Measurements from ENCODE around the gene KRTAP10-6.

Gene KRTAP10-6

DNA sequence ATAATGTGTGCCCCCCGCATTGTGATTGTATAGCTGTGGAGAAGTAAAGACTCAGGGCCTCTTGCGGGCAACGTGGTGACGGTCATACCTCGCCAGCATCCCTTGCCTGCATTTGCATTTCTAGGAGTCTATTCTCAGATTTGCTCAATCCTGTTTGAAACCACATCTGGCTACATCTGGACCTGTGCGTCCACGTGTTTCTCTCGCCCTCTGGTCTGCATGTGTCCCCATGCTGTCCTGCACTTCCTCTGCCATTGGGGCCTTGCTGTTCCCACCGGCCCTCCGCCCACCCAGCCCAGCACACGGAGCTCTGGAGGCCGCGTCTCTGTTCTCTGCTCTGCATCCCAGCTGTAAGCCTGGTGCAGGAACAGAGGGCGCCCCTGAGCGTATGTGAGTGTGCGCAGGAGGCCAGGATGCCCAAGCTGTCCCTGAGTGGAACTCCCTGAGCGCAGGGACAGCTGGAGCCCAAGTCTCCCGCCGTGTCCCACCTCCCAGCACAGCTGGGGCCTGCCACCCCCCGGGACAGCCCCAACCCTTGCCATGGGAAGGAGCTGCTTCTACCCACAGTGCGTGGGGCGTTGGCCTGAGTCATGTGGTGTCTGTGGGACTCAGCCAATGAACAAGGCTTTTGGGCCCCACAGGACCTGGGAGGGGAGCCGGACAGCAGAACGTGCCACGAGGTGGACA is 42.6 kb downstream of the KRTAP10-6 start:
- Histone ChIP-seq H3K4me3 (ENCODE audit: insufficient read depth, low read depth, low read length, poor library complexity, severe bottlenecking) (no peak overlapping the region), H3K27me3 (replicated peaks; ENCODE audit: control insufficient read depth, insufficient read depth, low read length, poor library complexity, severe bottlenecking) (no peaks in the 10 kb centered on the region), H3K9me3 (ENCODE audit: control insufficient read depth, low read length) (no peaks in the 10 kb centered on the region), H3K27ac (ENCODE audit: insufficient read depth, low read length, poor library complexity, severe bottlenecking) (no peak overlapping the region), H3K36me3 (ENCODE audit: control insufficient read depth, insufficient read depth, low read length) (no peaks in the 10 kb centered on the region), H3K4me1 (ENCODE audit: control insufficient read depth, insufficient read depth, low read length, poor library complexity, severe bottlenecking) (peaks cover 9% of the 10 kb centered on the region)
- no peak for DNase-seq

DNA sequence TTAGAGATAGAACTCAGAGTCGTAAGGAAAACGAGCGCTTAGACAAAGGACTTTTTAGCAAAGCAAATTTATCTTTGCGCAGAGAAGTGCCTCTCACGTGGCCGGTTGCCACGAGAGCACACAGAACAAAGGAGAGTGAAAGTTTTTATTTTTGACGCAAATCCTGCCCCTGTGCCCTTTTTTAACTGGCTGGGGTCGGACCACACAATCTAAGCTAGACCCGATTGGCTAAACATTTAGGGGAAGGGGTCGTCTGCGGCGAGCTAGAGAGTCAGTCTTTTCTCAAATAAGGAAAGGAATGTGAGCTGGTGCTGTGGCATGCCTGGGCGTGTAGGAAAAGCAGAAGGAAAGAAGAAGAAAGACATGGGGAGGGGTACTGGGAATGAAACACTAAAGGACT is 43.4 kb downstream of the KRTAP10-6 start:
- no peak overlapping the region for H3K4me3 ChIP-seq (ENCODE audit: insufficient read depth, low read depth, low read length, poor library complexity, severe bottlenecking)
- no peak for DNase-seq
- no peaks in the 10 kb centered on the region for H3K27me3 ChIP-seq (replicated peaks; ENCODE audit: control insufficient read depth, insufficient read depth, low read length, poor library complexity, severe bottlenecking)

DNA sequence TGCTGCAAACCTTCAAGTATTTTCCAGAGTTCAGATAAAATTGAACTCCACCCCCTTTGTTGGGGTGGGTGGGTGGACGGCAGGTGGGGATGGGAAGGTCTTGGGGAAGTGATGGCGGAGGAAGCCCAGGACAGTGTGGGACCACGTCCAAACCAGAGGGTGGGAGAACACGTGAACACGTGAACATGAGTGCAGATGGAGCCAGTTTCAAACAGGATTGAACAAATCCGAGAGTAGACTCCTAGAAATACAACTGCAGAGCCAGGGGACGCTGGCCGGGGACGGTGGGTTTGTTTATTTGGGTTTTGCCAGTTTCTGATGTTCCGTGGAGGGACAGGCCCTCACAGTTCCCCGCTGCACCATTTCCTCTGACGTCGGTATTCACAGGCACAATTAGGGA is 43.9 kb downstream of the KRTAP10-6 start:
- no peaks in the 10 kb centered on the region for H3K27me3 ChIP-seq (replicated peaks; ENCODE audit: control insufficient read depth, insufficient read depth, low read length, poor library complexity, severe bottlenecking)
- DNase-seq = no peak
- no peak overlapping the region for H3K27ac ChIP-seq (ENCODE audit: insufficient read depth, low read length, poor library complexity, severe bottlenecking)
- H3K4me1 ChIP-seq (ENCODE audit: control insufficient read depth, insufficient read depth, low read length, poor library complexity, severe bottlenecking) = peaks cover 9% of the 10 kb centered on the region
- H3K4me3 ChIP-seq (ENCODE audit: insufficient read depth, low read depth, low read length, poor library complexity, severe bottlenecking) = no peak overlapping the region
- no peaks in the 10 kb centered on the region for H3K36me3 ChIP-seq (ENCODE audit: control insufficient read depth, insufficient read depth, low read length)
- H3K9me3 ChIP-seq (ENCODE audit: control insufficient read depth, low read length) = no peaks in the 10 kb centered on the region

More for the DNA sequence above, 43.4 kb downstream of the KRTAP10-6 start:
- no peaks in the 10 kb centered on the region for H3K36me3 ChIP-seq (ENCODE audit: control insufficient read depth, insufficient read depth, low read length)
- no peaks in the 10 kb centered on the region for H3K9me3 ChIP-seq (ENCODE audit: control insufficient read depth, low read length)
- no peak overlapping the region for H3K27ac ChIP-seq (ENCODE audit: insufficient read depth, low read length, poor library complexity, severe bottlenecking)
- peaks cover 9% of the 10 kb centered on the region for H3K4me1 ChIP-seq (ENCODE audit: control insufficient read depth, insufficient read depth, low read length, poor library complexity, severe bottlenecking)

DNA sequence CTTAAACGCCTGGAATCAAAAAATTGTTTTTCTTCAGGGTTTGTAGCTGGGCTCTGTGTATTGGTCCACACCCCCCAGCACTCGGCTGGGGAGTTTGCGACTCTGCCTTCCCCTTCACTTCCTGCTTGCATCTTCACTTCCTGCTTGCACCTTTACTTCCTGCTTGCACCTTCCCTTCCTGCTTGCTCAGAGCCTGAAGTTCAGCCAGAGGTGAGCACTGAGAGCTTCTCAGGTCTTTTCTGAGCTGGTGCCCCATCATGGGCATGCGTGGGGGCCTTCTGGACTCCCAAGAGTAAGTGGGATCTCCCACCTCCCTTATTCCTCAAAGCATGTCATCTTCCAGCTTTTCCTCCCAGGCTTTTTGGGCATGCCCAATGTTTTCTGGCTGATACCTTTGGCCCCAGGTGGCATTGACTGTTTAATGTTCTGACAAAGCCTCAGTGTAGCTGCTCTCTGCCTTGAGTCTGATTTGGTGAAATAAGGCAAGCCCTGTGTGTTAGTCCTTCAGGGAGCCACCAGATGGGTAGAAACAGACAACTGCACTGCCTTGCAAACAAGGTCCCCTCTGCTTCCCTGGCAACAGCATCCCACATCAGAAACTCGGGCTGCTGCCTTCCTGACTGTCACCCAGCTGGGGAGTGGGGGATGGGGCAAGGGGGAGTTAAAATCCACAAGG is 44.5 kb downstream of the KRTAP10-6 start:
- peak overlapping the region; percentile 36 for H3K27ac ChIP-seq (ENCODE audit: insufficient read depth, low read length, poor library complexity, severe bottlenecking)
- no peak overlapping the region for H3K4me3 ChIP-seq (ENCODE audit: insufficient read depth, low read depth, low read length, poor library complexity, severe bottlenecking)
- no peaks in the 10 kb centered on the region for H3K9me3 ChIP-seq (ENCODE audit: control insufficient read depth, low read length)
- H3K36me3 ChIP-seq (ENCODE audit: control insufficient read depth, insufficient read depth, low read length) = no peaks in the 10 kb centered on the region
- peaks cover 9% of the 10 kb centered on the region for H3K4me1 ChIP-seq (ENCODE audit: control insufficient read depth, insufficient read depth, low read length, poor library complexity, severe bottlenecking)
- no peak for DNase-seq
- H3K27me3 ChIP-seq (replicated peaks; ENCODE audit: control insufficient read depth, insufficient read depth, low read length, poor library complexity, severe bottlenecking) = no peaks in the 10 kb centered on the region

DNA sequence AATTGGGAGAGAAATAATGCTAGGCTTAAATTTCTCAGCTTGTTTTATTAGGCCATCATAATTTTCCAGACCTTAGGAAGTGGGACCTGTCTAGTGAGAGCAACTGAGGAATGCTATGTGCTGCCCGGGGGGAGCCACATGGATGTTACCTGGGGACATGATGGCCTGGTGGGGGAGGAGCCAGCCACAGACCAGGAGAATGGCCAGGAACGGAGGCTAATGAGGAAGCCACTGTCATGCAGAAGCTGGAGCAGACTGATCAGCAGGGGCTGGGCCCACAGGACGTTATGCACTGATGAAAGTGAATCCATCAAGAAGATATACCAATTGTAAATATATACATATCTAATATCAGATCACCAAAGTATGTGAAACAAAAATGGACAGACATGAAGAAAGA is 47.7 kb downstream of the KRTAP10-6 start:
- Histone ChIP-seq H3K27ac (ENCODE audit: insufficient read depth, low read length, poor library complexity, severe bottlenecking) (no peak overlapping the region), H3K27me3 (replicated peaks; ENCODE audit: control insufficient read depth, insufficient read depth, low read length, poor library complexity, severe bottlenecking) (no peaks in the 10 kb centered on the region), H3K4me1 (ENCODE audit: control insufficient read depth, insufficient read depth, low read length, poor library complexity, severe bottlenecking) (peaks cover 9% of the 10 kb centered on the region), H3K4me3 (ENCODE audit: insufficient read depth, low read depth, low read length, poor library complexity, severe bottlenecking) (no peak overlapping the region), H3K36me3 (ENCODE audit: control insufficient read depth, insufficient read depth, low read length) (no peaks in the 10 kb centered on the region), H3K9me3 (ENCODE audit: control insufficient read depth, low read length) (no peaks in the 10 kb centered on the region)
- DNase-seq = no peak

DNA sequence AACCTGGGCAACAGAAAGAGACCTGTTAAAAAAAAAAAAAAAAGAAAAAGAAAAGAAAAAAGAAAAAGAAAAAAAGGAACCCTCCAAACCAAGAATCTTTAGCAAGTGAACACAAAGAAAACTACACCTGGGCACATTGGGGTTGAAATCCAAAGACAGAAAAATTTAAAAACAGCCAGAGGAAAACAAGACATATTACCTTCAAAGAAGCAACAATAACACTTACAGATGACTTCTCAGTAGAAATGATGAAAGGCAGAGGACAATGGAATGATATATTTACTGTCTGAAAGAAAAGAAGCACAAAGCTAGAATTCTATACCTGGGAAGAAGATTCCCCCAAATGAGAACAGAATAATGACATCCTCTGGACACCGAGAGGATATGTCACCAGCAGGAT is 49.6 kb downstream of the KRTAP10-6 start:
- DNase-seq = no peak
- Histone ChIP-seq H3K36me3 (ENCODE audit: control insufficient read depth, insufficient read depth, low read length) (no peaks in the 10 kb centered on the region), H3K4me1 (ENCODE audit: control insufficient read depth, insufficient read depth, low read length, poor library complexity, severe bottlenecking) (peaks cover 6% of the 10 kb centered on the region), H3K9me3 (ENCODE audit: control insufficient read depth, low read length) (no peaks in the 10 kb centered on the region), H3K27me3 (replicated peaks; ENCODE audit: control insufficient read depth, insufficient read depth, low read length, poor library complexity, severe bottlenecking) (no peaks in the 10 kb centered on the region), H3K4me3 (ENCODE audit: insufficient read depth, low read depth, low read length, poor library complexity, severe bottlenecking) (no peak overlapping the region), H3K27ac (ENCODE audit: insufficient read depth, low read length, poor library complexity, severe bottlenecking) (no peak overlapping the region)

Measured in effector memory CD4-positive, alpha-beta T cell (primary cell).